ENCODE results near the gene WDR5. TPM values are rescaled to one million over a fixed set of nuclear protein-coding genes. Genes with fewer than 3 reads are reported as not detected.
A peak's percentile ranks its signal among the peaks of the same experiment; 100 is the strongest.

Gene WDR5
- total and polyA plus RNA-seq, 2 of the 13 experiments (the other 11 are each of a cell fraction or from before 2014, with no cell fraction given): 34.3 TPM

DNA sequence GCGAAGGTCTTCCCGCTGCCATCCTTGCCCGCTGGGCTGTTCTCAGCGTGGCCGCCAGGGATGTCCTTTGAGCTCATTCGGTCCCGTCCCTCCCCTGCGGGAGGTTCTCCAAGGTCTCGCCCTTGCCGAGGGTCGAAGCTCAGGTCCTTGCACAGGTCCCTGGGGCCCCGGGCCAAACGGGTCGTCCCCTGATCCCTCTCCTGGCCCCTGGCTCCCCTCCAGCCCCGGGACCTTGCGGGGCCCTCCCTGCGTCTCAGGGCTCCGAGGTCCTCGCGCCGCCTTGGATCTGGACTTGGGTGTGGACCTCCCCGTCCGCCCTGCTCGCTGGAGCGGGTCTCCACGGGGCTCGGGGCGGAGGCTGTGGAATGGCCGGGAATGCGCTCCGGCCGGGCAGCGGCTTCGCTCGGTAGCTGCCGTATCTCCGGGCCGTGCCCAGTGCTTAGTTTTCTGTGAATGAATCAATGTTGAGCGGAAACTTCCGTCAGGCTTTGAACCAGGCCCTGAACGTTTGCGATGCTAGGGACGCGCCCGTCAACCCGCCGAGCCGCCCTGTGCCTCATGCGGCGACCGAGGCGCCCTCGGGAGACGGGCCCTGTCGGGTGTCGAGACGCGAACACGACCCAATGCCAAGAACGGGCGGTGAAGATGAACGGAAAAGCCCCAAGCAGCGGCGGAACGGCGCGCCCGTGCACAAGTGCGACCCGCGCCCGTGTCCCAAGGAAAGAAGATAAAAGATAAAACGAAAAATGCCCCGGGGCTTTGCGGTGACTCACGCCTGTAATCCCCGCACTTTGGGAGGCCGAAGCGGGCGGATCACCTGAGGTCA, 27.7 kb downstream of the WDR5 start:
- CTCF ChIA-PET (ENCODE audit: low intra/inter-chr PET ratio, low total read pairs): no interaction called here
- DNase-seq (ENCODE audit: low spot score) (no peak), FAIRE-seq (no peak), ATAC-seq (peak; percentile 2; the same call in 1 of the 3 replicates)
- BruUV-seq (replicated peaks): no TSS peak
- POLR2A ChIA-PET: interaction anchor here (1.0 to 1.7 kb wide), 2 partner anchors 12 to 164 kb away, joined by 4 to 8 read pairs; no protein-coding TSS in a partner anchor
- Histone ChIP-seq H2AFZ (ENCODE audit: low read length) (no peak overlapping the region), H3K27ac (ENCODE audit: extremely low read length, insufficient read depth, low read length) (no peak overlapping the region), H3K9ac (ENCODE audit: insufficient read depth, low read depth, low read length) (no peak overlapping the region), H3K36me3 (replicated peaks in 1 of 2; ENCODE audit: control insufficient read depth in 1 of 2, insufficient read depth in 2 of 2, low read length in 2 of 2) (peaks cover 0 to 6% of the 10 kb centered on the region in 2 experiments; a peak in 3 of 5 replicates), H3K4me2 (ENCODE audit: low read depth, low read length) (no peak overlapping the region), H3K79me2 (ENCODE audit: insufficient read depth, low read length) (no peaks in the 10 kb centered on the region), H3K27me3 (ENCODE audit: control insufficient read depth in 1 of 2, insufficient read depth in 2 of 2, low read length in 2 of 2) (no peaks in the 10 kb centered on the region), H3K9me3 (ENCODE audit: low read length) (no peaks in the 10 kb centered on the region), H3K4me3 (replicated peaks in 1 of 3; ENCODE audit: insufficient read depth in 1 of 3, low read depth in 2 of 3, low read length in 3 of 3) (no peak overlapping the region), H3K4me1 (ENCODE audit: insufficient read depth, low read length) (no peaks in the 10 kb centered on the region; the same call in 1 of the 2 replicates), H4K20me1 (ENCODE audit: insufficient read depth, low read length) (no peaks in the 10 kb centered on the region)
- intact Hi-C loops (cut with micrococcal nuclease; ENCODE audit: unreplicated experiment): no loop called here
- in situ Hi-C loops (cut with HindIII; ENCODE audit: extremely low pct_ligation_motif_present, low pct_unique_long_range_greater_than_20kb): loop anchor here (10.0 kb wide), 1 partner anchor 161 kb away; the partner anchor contains the start of gene RXRA
- WGBS (ENCODE audit: low lambda C conversion rate): 84% methylated on average over 77 of the region's 80 CpGs
- TF ChIP-seq ZSCAN22 (CRISPR knock-in tag; IDR thresholded peaks at IDR 0.05) (no peak), MAFF (IDR thresholded peaks at IDR 0.05; ENCODE audit: low read depth, low read length) (no peak), ONECUT2 (CRISPR knock-in tag; IDR thresholded peaks at IDR 0.05) (no peak), ZBTB38 (CRISPR knock-in tag; IDR thresholded peaks at IDR 0.05) (0 out of 2 replicates have a peak, but pooled peaks have one; percentile 63), ZBTB21 (CRISPR knock-in tag; IDR thresholded peaks at IDR 0.05) (no peak), FLYWCH1 (CRISPR knock-in tag; IDR thresholded peaks at IDR 0.05) (no peak), ATM (IDR thresholded peaks at IDR 0.05; ENCODE audit: borderline replicate concordance) (no peak), ZNF724P (CRISPR knock-in tag; IDR thresholded peaks at IDR 0.05; ENCODE audit: borderline replicate concordance) (0 out of 2 replicates have a peak, but pooled peaks have one; percentile 36), ATF7-NPFF (CRISPR knock-in tag; IDR thresholded peaks at IDR 0.05; ENCODE audit: low read depth) (peak; percentile 48; the same call in 1 of the 2 replicates), ZNF296 (CRISPR knock-in tag; conservative IDR thresholded peaks at IDR 0.05) (no peak), CHCHD3 (CRISPR knock-in tag; IDR thresholded peaks at IDR 0.05) (0 out of 2 replicates have a peak, but pooled peaks have one; percentile 36)
- TF ChIP-seq, protein P1, sequence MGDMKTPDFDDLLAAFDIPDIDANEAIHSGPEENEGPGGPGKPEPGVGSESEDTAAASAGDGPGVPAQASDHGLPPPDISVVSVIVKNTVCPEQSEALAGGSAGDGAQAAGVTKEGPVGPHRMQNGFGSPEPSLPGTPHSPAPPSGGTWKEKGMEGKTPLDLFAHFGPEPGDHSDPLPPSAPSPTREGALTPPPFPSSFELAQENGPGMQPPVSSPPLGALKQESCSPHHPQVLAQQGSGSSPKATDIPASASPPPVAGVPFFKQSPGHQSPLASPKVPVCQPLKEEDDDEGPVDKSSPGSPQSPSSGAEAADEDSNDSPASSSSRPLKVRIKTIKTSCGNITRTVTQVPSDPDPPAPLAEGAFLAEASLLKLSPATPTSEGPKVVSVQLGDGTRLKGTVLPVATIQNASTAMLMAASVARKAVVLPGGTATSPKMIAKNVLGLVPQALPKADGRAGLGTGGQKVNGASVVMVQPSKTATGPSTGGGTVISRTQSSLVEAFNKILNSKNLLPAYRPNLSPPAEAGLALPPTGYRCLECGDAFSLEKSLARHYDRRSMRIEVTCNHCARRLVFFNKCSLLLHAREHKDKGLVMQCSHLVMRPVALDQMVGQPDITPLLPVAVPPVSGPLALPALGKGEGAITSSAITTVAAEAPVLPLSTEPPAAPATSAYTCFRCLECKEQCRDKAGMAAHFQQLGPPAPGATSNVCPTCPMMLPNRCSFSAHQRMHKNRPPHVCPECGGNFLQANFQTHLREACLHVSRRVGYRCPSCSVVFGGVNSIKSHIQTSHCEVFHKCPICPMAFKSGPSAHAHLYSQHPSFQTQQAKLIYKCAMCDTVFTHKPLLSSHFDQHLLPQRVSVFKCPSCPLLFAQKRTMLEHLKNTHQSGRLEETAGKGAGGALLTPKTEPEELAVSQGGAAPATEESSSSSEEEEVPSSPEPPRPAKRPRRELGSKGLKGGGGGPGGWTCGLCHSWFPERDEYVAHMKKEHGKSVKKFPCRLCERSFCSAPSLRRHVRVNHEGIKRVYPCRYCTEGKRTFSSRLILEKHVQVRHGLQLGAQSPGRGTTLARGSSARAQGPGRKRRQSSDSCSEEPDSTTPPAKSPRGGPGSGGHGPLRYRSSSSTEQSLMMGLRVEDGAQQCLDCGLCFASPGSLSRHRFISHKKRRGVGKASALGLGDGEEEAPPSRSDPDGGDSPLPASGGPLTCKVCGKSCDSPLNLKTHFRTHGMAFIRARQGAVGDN (CRISPR knock-in tag; IDR thresholded peaks at IDR 0.05): peak; percentile 13; the same call in 1 of the 2 replicates
- TF ChIP-seq, protein P2, sequence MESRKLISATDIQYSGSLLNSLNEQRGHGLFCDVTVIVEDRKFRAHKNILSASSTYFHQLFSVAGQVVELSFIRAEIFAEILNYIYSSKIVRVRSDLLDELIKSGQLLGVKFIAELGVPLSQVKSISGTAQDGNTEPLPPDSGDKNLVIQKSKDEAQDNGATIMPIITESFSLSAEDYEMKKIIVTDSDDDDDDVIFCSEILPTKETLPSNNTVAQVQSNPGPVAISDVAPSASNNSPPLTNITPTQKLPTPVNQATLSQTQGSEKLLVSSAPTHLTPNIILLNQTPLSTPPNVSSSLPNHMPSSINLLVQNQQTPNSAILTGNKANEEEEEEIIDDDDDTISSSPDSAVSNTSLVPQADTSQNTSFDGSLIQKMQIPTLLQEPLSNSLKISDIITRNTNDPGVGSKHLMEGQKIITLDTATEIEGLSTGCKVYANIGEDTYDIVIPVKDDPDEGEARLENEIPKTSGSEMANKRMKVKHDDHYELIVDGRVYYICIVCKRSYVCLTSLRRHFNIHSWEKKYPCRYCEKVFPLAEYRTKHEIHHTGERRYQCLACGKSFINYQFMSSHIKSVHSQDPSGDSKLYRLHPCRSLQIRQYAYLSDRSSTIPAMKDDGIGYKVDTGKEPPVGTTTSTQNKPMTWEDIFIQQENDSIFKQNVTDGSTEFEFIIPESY (CRISPR knock-in tag; IDR thresholded peaks at IDR 0.05): peak; percentile 97
- TF ChIP-seq, protein P3, sequence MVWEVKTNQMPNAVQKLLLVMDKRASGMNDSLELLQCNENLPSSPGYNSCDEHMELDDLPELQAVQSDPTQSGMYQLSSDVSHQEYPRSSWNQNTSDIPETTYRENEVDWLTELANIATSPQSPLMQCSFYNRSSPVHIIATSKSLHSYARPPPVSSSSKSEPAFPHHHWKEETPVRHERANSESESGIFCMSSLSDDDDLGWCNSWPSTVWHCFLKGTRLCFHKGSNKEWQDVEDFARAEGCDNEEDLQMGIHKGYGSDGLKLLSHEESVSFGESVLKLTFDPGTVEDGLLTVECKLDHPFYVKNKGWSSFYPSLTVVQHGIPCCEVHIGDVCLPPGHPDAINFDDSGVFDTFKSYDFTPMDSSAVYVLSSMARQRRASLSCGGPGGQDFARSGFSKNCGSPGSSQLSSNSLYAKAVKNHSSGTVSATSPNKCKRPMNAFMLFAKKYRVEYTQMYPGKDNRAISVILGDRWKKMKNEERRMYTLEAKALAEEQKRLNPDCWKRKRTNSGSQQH (CRISPR knock-in tag; IDR thresholded peaks at IDR 0.05; ENCODE audit: low read depth): no peak
